Fibroblast of the aortic adventitia (primary cell): ENCODE data around the gene CEP126. TPM values are rescaled to one million over a fixed set of nuclear protein-coding genes. Genes with fewer than 3 reads are reported as not detected.
A peak's percentile ranks its signal among the peaks of the same experiment; 100 is the strongest.

Source experiments
- DNase-seq: peaks from one replicate; pipeline ENCODE4 v3.0.0-alpha.2; 2010; ENCODE audit warnings: low read depth
- H3K4me3 ChIP-seq: 2 replicates; pipeline ENCODE4 v1.5.1; 2011; ENCODE audit warnings: low read depth, mild to moderate bottlenecking, control low read depth, low read length, moderate library complexity
- CTCF ChIP-seq: IDR thresholded peaks from 2 replicates; pipeline ENCODE4 v1.5.1; 2011; ENCODE audit warnings: mild to moderate bottlenecking, low read length, control low read depth, inconsistent platforms; ENCODE audit not compliant: insufficient read depth
- total RNA-seq: library from RNA; depleted of rRNA; stranded (reverse); fragments of >200 nt; gene quantifications from 2 replicates; pipeline ENCODE4 v1.2.3, GENCODE V29; 2012; ENCODE audit warnings: low replicate concordance

CEP126 gene
- total RNA-seq, result 3.9 and 4.2 TPM in 2 replicates

GRCh38 chr11:101914738-101915426, at the start of gene CEP126:
CEP126 (plus strand) TSS chr11:101915010; CDS start chr11:101915285, 275 bp downstream.
- peak within 1 kb of the TSS; percentile 88 for H3K4me3 ChIP-seq
- DNase-seq, result peak; percentile 94
- TF ChIP-seq CTCF, result peak; percentile 65

GRCh38 chr11:101866619-101867491, 48.0 kb upstream of the CEP126 start:
- H3K4me3 ChIP-seq, result no peak overlapping the region
- no peak for TF ChIP-seq CTCF
- DNase-seq, result peak; percentile 51

GRCh38 chr11:101867951-101868350, 46.9 kb upstream of the CEP126 start:
- H3K4me3 ChIP-seq, result no peak overlapping the region
- TF ChIP-seq CTCF, result no peak
- no peak for DNase-seq

GRCh38 chr11:101870510-101870909, 44.3 kb upstream of the CEP126 start:
- H3K4me3 ChIP-seq, result no peak overlapping the region
- DNase-seq, result peak; percentile 57
- TF ChIP-seq CTCF, result peak; percentile 29

- no peak for TF ChIP-seq CTCF
- no peak overlapping the region for H3K4me3 ChIP-seq
- DNase-seq, result no peak
Measured at GRCh38 chr11:101872171-101872882, 42.5 kb upstream of the CEP126 start.

GRCh38 chr11:101880222-101880621, 34.6 kb upstream of the CEP126 start:
- peak; percentile 81 for DNase-seq
- H3K4me3 ChIP-seq, result no peak overlapping the region
- peak; percentile 57 for TF ChIP-seq CTCF
